GM23338 (cell line): ENCODE results near the gene INPP5D. TPM values are rescaled to one million over a fixed set of nuclear protein-coding genes. Genes with fewer than 3 reads are reported as not detected.
A peak's percentile ranks its signal among the peaks of the same experiment; 100 is the strongest.

ENCODE experiments used
- ATAC-seq: fragments of 200-7000 bp; cut with Tn5 transposase; 3 replicates; pipeline ENCODE4 v1.9.1; 2020
- DNase-seq: peaks from one replicate; pipeline ENCODE4 v3.0.0-alpha.2; 2015; ENCODE audit warnings: low spot score
- H2AFZ ChIP-seq: fragments of 200-600 bp; sonication (generic); 2 replicates; pipeline ENCODE4 v1.8.0; 2016; ENCODE audit warnings: antibody characterized with exemption, mild to moderate bottlenecking, moderate library complexity
- H3F3A ChIP-seq: fragments of 200-600 bp; sonication (generic); replicated peaks from 2 replicates; pipeline ENCODE4 v1.8.0; 2017; ENCODE audit warnings: antibody characterized with exemption, mixed run types, low read depth
- H3K27ac ChIP-seq: fragments of 200-600 bp; sonication (generic); 2 replicates; pipeline ENCODE4 v1.6.1; 2016; ENCODE audit warnings: low read depth
- H3K27me3 ChIP-seq: fragments of 200-600 bp; sonication (generic); 2 replicates; pipeline ENCODE4 v1.8.0; 2016; ENCODE audit warnings: mild to moderate bottlenecking, mixed run types, moderate library complexity; ENCODE audit not compliant: insufficient read depth
- H3K36me3 ChIP-seq: fragments of 200-600 bp; sonication (generic); 2 replicates; pipeline ENCODE4 v1.8.0; 2016; ENCODE audit warnings: mild to moderate bottlenecking; ENCODE audit not compliant: insufficient read depth
- H3K4me1 ChIP-seq: fragments of 200-600 bp; sonication (generic); 2 replicates; pipeline ENCODE4 v1.8.0; 2016; ENCODE audit warnings: mild to moderate bottlenecking, moderate library complexity; ENCODE audit not compliant: insufficient read depth
- H3K4me2 ChIP-seq: fragments of 200-600 bp; sonication (generic); 2 replicates; pipeline ENCODE4 v1.7.1; 2017; ENCODE audit warnings: mixed run types
- H3K4me3 ChIP-seq: fragments of 200-600 bp; sonication (generic); 2 replicates; pipeline ENCODE4 v1.6.1; 2016; ENCODE audit warnings: mixed run types
- H3K79me2 ChIP-seq: fragments of 200-600 bp; sonication (generic); replicated peaks from 2 replicates; pipeline ENCODE4 v1.8.0; 2017; ENCODE audit warnings: mild to moderate bottlenecking; ENCODE audit not compliant: insufficient read depth
- H3K9me2 ChIP-seq: fragments of 200-600 bp; sonication (generic); 2 replicates; pipeline ENCODE4 v1.8.0; 2017; ENCODE audit not compliant: insufficient read depth
- H4K20me1 ChIP-seq: fragments of 200-600 bp; sonication (generic); replicated peaks from 2 replicates; pipeline ENCODE4 v1.8.0; 2017; ENCODE audit warnings: mild to moderate bottlenecking; ENCODE audit not compliant: insufficient read depth
- H3K27ac Mint-ChIP-seq: 2 replicates; pipeline ENCODE4 v1.8.0; 2020; ENCODE audit warnings: inconsistent platforms, mild to moderate bottlenecking, moderate library complexity, mixed read lengths
- H3K27me3 Mint-ChIP-seq: 3 replicates; pipeline ENCODE4 v1.8.0; 2022; ENCODE audit warnings: low read depth, mild to moderate bottlenecking, moderate library complexity, mixed read lengths, inconsistent platforms; ENCODE audit not compliant: insufficient read depth, poor library complexity
- H3K36me3 Mint-ChIP-seq: 3 replicates; pipeline ENCODE4 v1.8.0; 2021; ENCODE audit warnings: low read depth, mild to moderate bottlenecking, inconsistent platforms, moderate library complexity, mixed read lengths
- H3K4me1 Mint-ChIP-seq: 3 replicates; pipeline ENCODE4 v1.8.0; 2020; ENCODE audit warnings: mild to moderate bottlenecking, inconsistent platforms, mixed read lengths
- H3K4me3 Mint-ChIP-seq: 3 replicates; pipeline ENCODE4 v1.8.0; 2021; ENCODE audit warnings: moderate library complexity, mild to moderate bottlenecking, inconsistent platforms, mixed read lengths
- H3K9me3 Mint-ChIP-seq: 3 replicates; pipeline ENCODE4 v1.8.0; 2020; ENCODE audit warnings: moderate library complexity, mild to moderate bottlenecking, inconsistent platforms, mixed read lengths
- CREB1 ChIP-seq: fragments of 250-450 bp; sonication (Bioruptor Pico); IDR thresholded peaks from 2 replicates; pipeline ENCODE4 v1.5.0; 2020; ENCODE audit warnings: low read depth, mild to moderate bottlenecking, moderate library complexity
- CTCF ChIP-seq, 2 experiments: fragments of 200-600 bp in 1 of 2; sonication (generic) in 1 of 2; conservative IDR thresholded peaks; 2 replicates each; pipeline versions ENCODE4 v1.5.1 to v1.6.1; 2016 to 2017; ENCODE audit warnings: antibody characterized with exemption in 2 of 2, low read depth in 2 of 2, mild to moderate bottlenecking in 2 of 2, moderate library complexity in 1 of 2
- ETS1 ChIP-seq: IDR thresholded peaks from 2 replicates; pipeline ENCODE4 v1.6.1; 2016; ENCODE audit warnings: antibody characterized with exemption
- EZH2phosphoT487 ChIP-seq: fragments of 200-600 bp; sonication (generic); IDR thresholded peaks from one replicate; pipeline ENCODE4 v1.8.1; 2018; ENCODE audit warnings: antibody characterized with exemption; ENCODE audit not compliant: unreplicated experiment
- JUNB ChIP-seq: IDR thresholded peaks from one replicate; pipeline ENCODE4 v1.6.1; 2016; ENCODE audit warnings: antibody characterized with exemption; ENCODE audit not compliant: unreplicated experiment
- ZNF331 ChIP-seq: fragments of 250-450 bp; sonication (Bioruptor Pico); IDR thresholded peaks from 2 replicates; pipeline ENCODE4 v1.5.0; 2020; ENCODE audit warnings: low read depth, mild to moderate bottlenecking, moderate library complexity
- ZNF462 ChIP-seq: fragments of 250-450 bp; sonication (Bioruptor Pico); IDR thresholded peaks from 2 replicates; pipeline ENCODE4 v1.5.0; 2020; ENCODE audit warnings: mild to moderate bottlenecking, moderate library complexity
- polyA plus RNA-seq: library from polyadenylated mRNA; unstranded; fragments of >200 nt; fragmentation: Nextera tagmentation; extraction: Ambion mirVana; gene quantifications from 2 replicates; pipeline ENCODE4 v1.2.1, GENCODE V29; 2016
- total RNA-seq: library from RNA; depleted of rRNA; stranded (reverse); fragments of >200 nt; shearing (Covaris generic); gene quantifications from 2 replicates; pipeline ENCODE4 v1.2.3, GENCODE V29; 2014
- TF ChIP-seq, protein P1 (sequence below): IDR thresholded peaks from one replicate; pipeline ENCODE4 v1.6.1; 2018; ENCODE audit warnings: antibody characterized with exemption; ENCODE audit not compliant: unreplicated experiment

Gene INPP5D
- total and polyA plus RNA-seq, 2 experiments from 2014 or later: 6.6 to 8.3 TPM

DNA sequence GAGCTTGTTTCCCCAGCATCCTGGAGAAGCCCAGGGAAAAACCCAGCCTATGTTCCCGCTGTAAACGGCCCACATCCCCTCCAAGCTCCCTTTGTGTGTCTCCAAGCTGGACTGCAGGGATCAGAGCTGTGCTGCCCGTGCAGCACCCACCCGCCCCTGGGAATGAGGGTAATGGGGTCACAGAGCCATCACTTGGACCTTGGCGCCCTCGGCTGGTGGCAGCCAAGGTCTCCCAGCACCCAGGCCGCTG, 670 bp upstream of the INPP5D start:
- Histone ChIP-seq H3F3A (no peaks in the 10 kb centered on the region), H3K36me3 (no peaks in the 10 kb centered on the region), H2AFZ (0 out of 2 replicates have a peak overlapping the region, but pooled peaks have one; percentile 18), H3K9me2 (no peaks in the 10 kb centered on the region), H3K79me2 (no peaks in the 10 kb centered on the region), H3K4me3 (no peak overlapping the region), H3K27me3 (no peaks in the 10 kb centered on the region), H3K27ac (no peak overlapping the region), H3K4me1 (no peaks in the 10 kb centered on the region), H4K20me1 (no peaks in the 10 kb centered on the region), H3K4me2 (no peak overlapping the region)
- Mint-ChIP-seq H3K27me3 (peaks cover 4% of the 10 kb centered on the region), H3K36me3 (no peaks in the 10 kb centered on the region), H3K27ac (no peak overlapping the region), H3K9me3 (no peaks in the 10 kb centered on the region), H3K4me3 (no peak overlapping the region), H3K4me1 (peaks cover 22% of the 10 kb centered on the region)
- DNase-seq (peak; percentile 56), ATAC-seq (peak; percentile 49)
- TF ChIP-seq JUNB: no peak
- TF ChIP-seq CTCF (conservative IDR thresholded peaks at IDR 0.05; ENCODE audit: low read depth in 2 of 2): peak; percentile 35 to 78; a peak in 3 of 4 replicates
- TF ChIP-seq CREB1 (CRISPR knock-in tag): no peak
- TF ChIP-seq EZH2phosphoT487: no peak
- no peak for TF ChIP-seq ZNF331
- no peak for TF ChIP-seq ZNF462 (CRISPR knock-in tag)
- no peak for TF ChIP-seq ETS1
- TF ChIP-seq, protein P1, sequence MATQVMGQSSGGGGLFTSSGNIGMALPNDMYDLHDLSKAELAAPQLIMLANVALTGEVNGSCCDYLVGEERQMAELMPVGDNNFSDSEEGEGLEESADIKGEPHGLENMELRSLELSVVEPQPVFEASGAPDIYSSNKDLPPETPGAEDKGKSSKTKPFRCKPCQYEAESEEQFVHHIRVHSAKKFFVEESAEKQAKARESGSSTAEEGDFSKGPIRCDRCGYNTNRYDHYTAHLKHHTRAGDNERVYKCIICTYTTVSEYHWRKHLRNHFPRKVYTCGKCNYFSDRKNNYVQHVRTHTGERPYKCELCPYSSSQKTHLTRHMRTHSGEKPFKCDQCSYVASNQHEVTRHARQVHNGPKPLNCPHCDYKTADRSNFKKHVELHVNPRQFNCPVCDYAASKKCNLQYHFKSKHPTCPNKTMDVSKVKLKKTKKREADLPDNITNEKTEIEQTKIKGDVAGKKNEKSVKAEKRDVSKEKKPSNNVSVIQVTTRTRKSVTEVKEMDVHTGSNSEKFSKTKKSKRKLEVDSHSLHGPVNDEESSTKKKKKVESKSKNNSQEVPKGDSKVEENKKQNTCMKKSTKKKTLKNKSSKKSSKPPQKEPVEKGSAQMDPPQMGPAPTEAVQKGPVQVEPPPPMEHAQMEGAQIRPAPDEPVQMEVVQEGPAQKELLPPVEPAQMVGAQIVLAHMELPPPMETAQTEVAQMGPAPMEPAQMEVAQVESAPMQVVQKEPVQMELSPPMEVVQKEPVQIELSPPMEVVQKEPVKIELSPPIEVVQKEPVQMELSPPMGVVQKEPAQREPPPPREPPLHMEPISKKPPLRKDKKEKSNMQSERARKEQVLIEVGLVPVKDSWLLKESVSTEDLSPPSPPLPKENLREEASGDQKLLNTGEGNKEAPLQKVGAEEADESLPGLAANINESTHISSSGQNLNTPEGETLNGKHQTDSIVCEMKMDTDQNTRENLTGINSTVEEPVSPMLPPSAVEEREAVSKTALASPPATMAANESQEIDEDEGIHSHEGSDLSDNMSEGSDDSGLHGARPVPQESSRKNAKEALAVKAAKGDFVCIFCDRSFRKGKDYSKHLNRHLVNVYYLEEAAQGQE: no peak
